Colonic mucosa (tissue), 4 donors: ENCODE data around the gene ADSL. TPM values are rescaled to one million over a fixed set of nuclear protein-coding genes. Genes with fewer than 3 reads are reported as not detected.

Source experiments
- DNase-seq: peaks from one replicate; pipeline ENCODE4 v3.0.0-alpha.2; 2020
- H3K27ac ChIP-seq: fragments of 200-600 bp; one replicate; pipeline ENCODE4 v1.8.0; 2021
- H3K27me3 ChIP-seq: fragments of 200-600 bp; one replicate; pipeline ENCODE4 v1.8.0; 2021
- H3K36me3 ChIP-seq: fragments of 200-600 bp; one replicate; pipeline ENCODE4 v1.8.0; 2021
- H3K4me1 ChIP-seq: fragments of 200-600 bp; one replicate; pipeline ENCODE4 v1.8.0; 2021; ENCODE audit warnings: mild to moderate bottlenecking
- H3K4me3 ChIP-seq: fragments of 200-600 bp; one replicate; pipeline ENCODE4 v1.8.0; 2021
- H3K9ac ChIP-seq, 2 donors: one replicate each; pipeline ENCODE4 v1.7.0; 2013; ENCODE audit warnings: control low read depth in 2 of 2, low read depth in 2 of 2, low read length in 2 of 2
- H3K9me3 ChIP-seq: fragments of 200-600 bp; one replicate; pipeline ENCODE4 v1.8.0; 2021
- CTCF ChIP-seq: fragments of 200-600 bp; IDR thresholded peaks from one replicate; pipeline ENCODE4 v1.8.0; 2022; ENCODE audit warnings: antibody characterized with exemption, mild to moderate bottlenecking
- intact Hi-C: fragments of 100-400 bp; cut with DNase I; formaldehyde crosslinking; loops from one replicate; pipeline ENCODE4 v1.14.1; 2022
- total RNA-seq, 2 donors: library from RNA; stranded (reverse); fragmentation: NEBNext Ultra II Directional in 1 of 2; extraction: Animal tissue kit (Norgen Biotek cat#: 25700) in 1 of 2; gene quantifications; one replicate each; pipeline ENCODE4 v1.2.1, GENCODE V29; 2021
- donor health status: healthy.
- donor health status: DM: no; HTN: no; CAD: no.
- donor health status: DM: no; HTN: no; CAD: no.

Gene ADSL
- total RNA-seq, 2 donors from 2014 or later: 26.4 to 47.0 TPM

GRCh38 chr22:40323681-40324171 lies 22.6 kb upstream of the ADSL start:
- Histone ChIP-seq H3K27ac (no peak overlapping the region), H3K4me3 (no peak overlapping the region), H3K9me3 (no peaks in the 10 kb centered on the region)

GRCh38 chr22:40324468-40325305 lies 21.6 kb upstream of the ADSL start:
- Histone ChIP-seq H3K36me3 (peaks cover 15% of the 10 kb centered on the region), H3K4me3 (no peak overlapping the region), H3K27me3 (no peaks in the 10 kb centered on the region), H3K27ac (no peak overlapping the region), H3K9ac (no peak overlapping the region), H3K9me3 (no peaks in the 10 kb centered on the region), H3K4me1 (no peaks in the 10 kb centered on the region)
- TF ChIP-seq CTCF: no peak
- DNase-seq: no peak
- intact Hi-C loops: no loop called here

More at GRCh38 chr22:40323681-40324171, 22.6 kb upstream of the ADSL start:
- Histone ChIP-seq H3K27me3 (no peaks in the 10 kb centered on the region), H3K4me1 (no peaks in the 10 kb centered on the region), H3K9ac (no peak overlapping the region), H3K36me3 (peaks cover 15% of the 10 kb centered on the region)
- no peak for DNase-seq
- intact Hi-C loops: no loop called here
- no peak for TF ChIP-seq CTCF

GRCh38 chr22:40325315-40325714 lies 21.0 kb upstream of the ADSL start:
- Histone ChIP-seq H3K4me3 (no peak overlapping the region), H3K36me3 (peaks cover 15% of the 10 kb centered on the region), H3K9me3 (no peaks in the 10 kb centered on the region), H3K9ac (no peak overlapping the region), H3K27ac (peak overlapping the region; percentile 6), H3K27me3 (no peaks in the 10 kb centered on the region), H3K4me1 (no peaks in the 10 kb centered on the region)
- DNase-seq: no peak
- TF ChIP-seq CTCF: no peak
- intact Hi-C loops: no loop called here

GRCh38 chr22:40326905-40327735 lies 19.2 kb upstream of the ADSL start:
- no peak overlapping the region for H3K27ac ChIP-seq
- H3K9me3 ChIP-seq: no peaks in the 10 kb centered on the region
- no peak for DNase-seq
- no peak for TF ChIP-seq CTCF
- H3K9ac ChIP-seq: no peak overlapping the region
- H3K4me3 ChIP-seq: no peak overlapping the region
- intact Hi-C loops: no loop called here
- H3K36me3 ChIP-seq: peaks cover 6% of the 10 kb centered on the region
- no peaks in the 10 kb centered on the region for H3K4me1 ChIP-seq
- no peaks in the 10 kb centered on the region for H3K27me3 ChIP-seq

- no peaks in the 10 kb centered on the region for H3K4me1 ChIP-seq
- no peak for DNase-seq
- intact Hi-C loops: no loop called here
- no peak for TF ChIP-seq CTCF
- no peaks in the 10 kb centered on the region for H3K9me3 ChIP-seq
- H3K36me3 ChIP-seq: no peaks in the 10 kb centered on the region
- no peak overlapping the region for H3K9ac ChIP-seq
- no peak overlapping the region for H3K27ac ChIP-seq
- no peaks in the 10 kb centered on the region for H3K27me3 ChIP-seq
- H3K4me3 ChIP-seq: no peak overlapping the region
Measured at GRCh38 chr22:40328546-40329456, 17.5 kb upstream of the ADSL start.
